ENCODE results near the gene TCHHL1.

TCHHL1 gene

DNA sequence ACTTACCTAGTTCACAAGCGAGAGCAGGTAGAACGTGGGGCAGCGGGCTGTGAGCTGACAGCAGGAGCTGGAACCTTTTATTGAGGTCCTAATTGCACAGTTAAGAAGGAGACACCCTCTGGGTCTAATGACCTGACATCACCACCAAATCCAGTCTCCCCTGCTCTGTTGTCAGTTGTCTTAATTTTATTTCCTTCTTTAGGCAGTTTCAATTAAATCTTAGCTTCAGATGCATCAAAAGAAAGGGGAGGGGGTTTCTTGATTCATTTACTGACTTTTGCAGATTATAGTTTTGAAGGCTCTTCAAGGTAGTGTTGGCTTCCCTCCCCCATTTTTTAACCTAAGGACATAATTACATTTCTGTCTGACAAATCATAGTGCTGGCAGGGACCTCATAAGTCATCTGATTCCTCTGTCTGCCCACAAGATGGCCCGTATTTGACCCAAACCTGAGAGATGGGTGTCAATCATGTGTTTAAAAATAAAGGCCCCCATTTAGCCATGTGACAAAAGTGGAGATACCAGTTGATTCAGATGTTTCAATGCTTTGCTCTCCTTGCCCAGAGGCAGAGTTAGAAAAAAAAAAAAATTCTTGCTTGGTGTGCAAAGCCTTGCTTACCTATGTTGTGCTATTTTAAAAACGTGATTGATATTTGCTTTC, at the start of gene TCHHL1:
TSS of gene TCHHL1 (minus strand) at position 51 of the 661 bp plus-strand sequence. CDS start 921 bp downstream, outside the sequence.
- DNase-seq (ENCODE audit: low spot score), result no peak

GRCh38 chr1:152137215-152137614, 48.4 kb upstream of the TCHHL1 start:
- DNase-seq (ENCODE audit: low spot score), result no peak

GRCh38 chr1:152130186-152130585, 41.3 kb upstream of the TCHHL1 start:
- no peak for DNase-seq (ENCODE audit: low spot score)

- no peak for DNase-seq (ENCODE audit: low spot score)
Measured at GRCh38 chr1:152127673-152128072, 38.8 kb upstream of the TCHHL1 start.

DNA sequence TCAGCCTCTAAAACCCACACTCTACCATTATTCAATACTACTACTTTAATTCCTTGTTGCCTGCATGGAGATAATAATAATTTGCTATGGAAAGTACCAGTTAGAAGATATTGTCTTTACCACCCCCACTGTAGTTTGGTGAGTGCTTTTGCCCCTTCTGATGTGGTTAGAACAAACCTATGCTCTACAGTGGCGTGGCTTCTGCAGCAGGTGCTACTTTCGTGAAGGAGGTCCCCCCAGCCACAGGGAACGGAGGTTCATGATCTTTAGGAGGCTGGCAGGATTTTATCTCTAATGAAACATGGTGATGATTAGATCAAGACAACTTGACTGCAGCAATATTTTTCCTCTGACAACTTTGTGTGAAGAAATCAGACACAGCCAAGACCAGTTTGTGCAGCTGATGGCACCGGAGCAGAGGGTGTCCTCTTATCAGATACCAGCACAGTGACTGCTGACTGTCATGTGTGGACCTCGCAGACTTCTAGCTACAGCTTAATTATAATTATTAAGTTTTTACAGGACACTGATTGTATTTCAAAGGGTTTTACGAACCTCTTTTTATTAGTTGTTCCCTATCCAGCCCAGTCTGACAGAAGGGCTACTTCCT, 37.1 kb upstream of the TCHHL1 start:
- no peak for DNase-seq (ENCODE audit: low spot score)

- no peak for DNase-seq (ENCODE audit: low spot score)
Measured at GRCh38 chr1:152118915-152119314, 30.1 kb upstream of the TCHHL1 start.

DNA sequence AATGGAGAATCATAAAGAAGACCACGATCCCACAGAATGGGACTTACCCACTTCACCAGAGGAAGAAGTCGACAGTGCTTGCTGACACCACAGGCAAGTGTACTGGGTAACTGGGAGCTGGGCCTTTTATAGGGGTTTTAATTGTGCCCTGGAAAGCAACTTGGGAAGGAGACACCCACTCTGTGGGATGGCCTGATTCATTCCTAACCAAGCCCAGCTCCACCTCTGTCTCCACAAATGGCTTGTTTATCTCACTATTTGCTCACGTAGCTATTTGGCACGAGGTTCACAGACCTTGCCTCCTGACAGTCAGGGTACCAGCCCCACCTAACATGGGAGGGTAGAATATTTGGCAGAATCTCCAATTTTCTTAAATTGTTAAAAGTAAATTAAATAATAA, 26.5 kb upstream of the TCHHL1 start, which contains the start of gene TCHH:
TSS of gene TCHH (minus strand) at position 101 of the 400 bp plus-strand sequence. CDS start 1,364 bp downstream, outside the sequence.
- DNase-seq (ENCODE audit: low spot score), result no peak

DNA sequence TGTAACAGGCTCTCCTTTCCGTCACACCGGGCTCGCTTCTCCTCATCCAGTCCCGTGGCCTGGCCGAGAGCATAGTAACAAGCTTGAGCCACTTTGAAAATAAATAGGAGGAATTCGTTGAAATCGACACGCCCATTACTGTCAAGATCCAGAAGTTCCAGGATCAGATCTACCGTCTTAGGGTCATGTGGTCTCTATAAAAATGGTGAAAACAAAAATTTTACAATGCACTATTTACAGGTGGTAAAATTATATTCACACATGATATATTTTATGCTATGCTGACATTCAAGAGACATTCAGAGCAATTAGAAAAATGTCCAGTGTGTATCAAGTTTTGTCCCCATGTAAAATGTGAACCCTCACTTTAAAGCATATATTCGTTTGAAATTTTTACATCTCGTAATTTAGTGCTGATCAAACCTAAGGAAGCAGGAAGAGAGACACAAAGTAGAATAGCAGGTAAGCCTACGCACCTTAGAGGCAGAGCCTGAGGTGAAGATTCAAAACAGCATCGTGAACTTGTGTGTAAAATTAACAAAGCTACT, 24.1 kb upstream of the TCHHL1 start:
- DNase-seq (ENCODE audit: low spot score), result no peak

DNA sequence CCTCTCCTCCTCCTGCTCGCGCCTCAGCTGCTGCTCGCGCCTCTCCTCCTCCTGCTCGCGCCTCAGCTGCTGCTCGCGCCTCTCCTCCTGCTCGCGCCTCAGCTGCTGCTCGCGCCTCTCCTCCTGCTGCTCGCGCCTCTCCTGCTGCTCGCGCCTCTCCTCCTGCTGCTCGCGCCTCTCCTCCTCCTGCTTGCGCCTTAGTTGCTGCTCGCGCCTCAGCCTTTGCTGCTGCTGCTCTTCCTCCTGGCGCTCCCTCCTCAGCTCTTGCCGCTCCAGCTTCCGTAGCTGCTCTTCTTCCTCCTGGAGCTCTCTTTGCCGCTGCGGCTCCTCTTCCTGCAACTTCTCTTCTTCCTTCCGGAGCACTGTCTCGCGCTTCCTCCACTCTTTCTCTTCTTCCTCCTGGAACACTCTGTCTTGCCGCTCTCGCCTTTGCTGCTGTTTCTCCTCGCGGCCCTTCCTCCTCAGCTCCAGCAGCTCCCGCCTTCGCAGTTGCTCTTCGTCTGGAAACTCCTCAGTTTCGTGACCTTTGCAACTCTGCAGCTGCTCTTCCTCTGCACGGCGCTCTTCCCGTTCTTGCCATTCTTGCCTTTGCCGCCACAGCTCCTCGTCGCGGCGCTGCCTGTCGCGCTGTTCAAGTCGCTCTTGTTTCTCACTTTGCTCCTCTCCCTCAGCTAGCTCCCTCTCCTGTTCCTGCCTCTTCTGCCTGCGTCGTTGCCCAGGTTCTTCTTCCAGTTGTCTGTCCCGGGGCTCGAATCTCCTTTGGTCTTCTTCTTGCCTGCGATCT, 23.4 kb upstream of the TCHHL1 start:
- no peak for DNase-seq (ENCODE audit: low spot score)

DNA sequence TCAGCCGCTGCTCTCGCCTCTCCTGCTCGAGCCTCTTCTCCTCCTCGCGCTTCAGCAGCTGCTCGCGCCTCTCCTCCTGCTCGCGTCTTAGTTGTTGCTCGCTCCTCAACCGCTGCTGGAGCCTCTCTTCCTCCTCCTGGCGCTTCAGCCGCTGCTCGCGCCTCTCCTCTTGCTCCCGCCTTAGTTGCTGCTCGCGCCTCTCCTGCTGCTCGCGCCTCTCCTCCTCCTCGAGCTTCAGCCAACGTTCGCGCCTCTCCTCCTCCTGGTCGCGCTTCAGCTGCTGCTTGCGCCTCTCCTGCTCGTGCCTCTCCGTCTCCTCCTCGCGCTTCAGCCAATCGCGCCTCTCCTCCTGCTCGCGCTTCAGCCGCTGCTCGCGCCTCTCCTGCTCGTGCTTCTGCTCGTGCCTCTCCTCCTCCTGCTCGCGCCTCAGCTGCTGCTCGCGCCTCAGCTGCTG, 22.7 kb upstream of the TCHHL1 start:
- DNase-seq (ENCODE audit: low spot score), result no peak

GRCh38 chr1:152110860-152111514, 22.1 kb upstream of the TCHHL1 start:
- peak; percentile 18 for DNase-seq (ENCODE audit: low spot score)

GRCh38 chr1:152110365-152110859, 21.5 kb upstream of the TCHHL1 start:
- DNase-seq (ENCODE audit: low spot score), result peak; percentile 25

GRCh38 chr1:152109998-152110294, 21.1 kb upstream of the TCHHL1 start:
- DNase-seq (ENCODE audit: low spot score), result no peak

DNA sequence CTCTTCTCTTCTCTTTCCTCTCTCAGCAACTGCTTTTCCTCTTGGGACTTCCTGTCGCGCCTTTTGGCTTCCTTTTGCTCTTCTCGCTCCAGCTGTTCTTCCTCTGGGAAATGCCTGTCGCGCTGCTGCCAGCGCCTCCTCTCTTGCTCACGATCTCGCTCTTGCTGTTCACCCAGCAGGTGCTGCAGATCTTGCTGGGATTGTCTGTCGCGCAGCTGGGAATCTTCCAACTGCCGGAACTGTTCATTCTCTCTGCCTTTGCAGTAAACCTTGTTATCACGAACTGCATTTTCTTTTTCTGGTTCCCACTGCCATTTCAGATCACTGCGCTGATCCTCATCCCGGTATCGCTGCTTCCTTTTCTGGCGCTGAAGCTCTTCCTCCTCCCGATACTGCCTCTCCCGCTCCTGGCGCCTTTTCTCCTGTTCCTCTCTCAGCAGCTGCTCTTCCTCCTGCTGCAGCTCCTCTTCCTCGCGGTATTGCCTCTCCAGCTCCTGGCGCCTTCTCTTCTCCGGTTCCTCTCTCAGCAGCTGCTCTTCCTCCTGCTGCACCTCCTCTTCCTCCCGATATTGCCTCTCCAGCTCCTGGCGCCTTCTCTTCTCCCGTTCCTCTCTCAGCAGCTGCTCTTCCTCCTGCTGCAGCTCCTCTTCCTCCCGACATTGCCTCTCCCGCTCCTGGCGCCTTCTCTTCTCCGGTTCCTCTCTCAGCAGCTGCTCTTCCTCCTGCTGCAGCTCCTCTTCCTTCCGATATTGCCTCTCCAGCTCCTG, 20.6 kb upstream of the TCHHL1 start:
- no peak for DNase-seq (ENCODE audit: low spot score)

- DNase-seq (ENCODE audit: low spot score), result no peak
Measured at GRCh38 chr1:152108882-152109222, 20.0 kb upstream of the TCHHL1 start.

DNA sequence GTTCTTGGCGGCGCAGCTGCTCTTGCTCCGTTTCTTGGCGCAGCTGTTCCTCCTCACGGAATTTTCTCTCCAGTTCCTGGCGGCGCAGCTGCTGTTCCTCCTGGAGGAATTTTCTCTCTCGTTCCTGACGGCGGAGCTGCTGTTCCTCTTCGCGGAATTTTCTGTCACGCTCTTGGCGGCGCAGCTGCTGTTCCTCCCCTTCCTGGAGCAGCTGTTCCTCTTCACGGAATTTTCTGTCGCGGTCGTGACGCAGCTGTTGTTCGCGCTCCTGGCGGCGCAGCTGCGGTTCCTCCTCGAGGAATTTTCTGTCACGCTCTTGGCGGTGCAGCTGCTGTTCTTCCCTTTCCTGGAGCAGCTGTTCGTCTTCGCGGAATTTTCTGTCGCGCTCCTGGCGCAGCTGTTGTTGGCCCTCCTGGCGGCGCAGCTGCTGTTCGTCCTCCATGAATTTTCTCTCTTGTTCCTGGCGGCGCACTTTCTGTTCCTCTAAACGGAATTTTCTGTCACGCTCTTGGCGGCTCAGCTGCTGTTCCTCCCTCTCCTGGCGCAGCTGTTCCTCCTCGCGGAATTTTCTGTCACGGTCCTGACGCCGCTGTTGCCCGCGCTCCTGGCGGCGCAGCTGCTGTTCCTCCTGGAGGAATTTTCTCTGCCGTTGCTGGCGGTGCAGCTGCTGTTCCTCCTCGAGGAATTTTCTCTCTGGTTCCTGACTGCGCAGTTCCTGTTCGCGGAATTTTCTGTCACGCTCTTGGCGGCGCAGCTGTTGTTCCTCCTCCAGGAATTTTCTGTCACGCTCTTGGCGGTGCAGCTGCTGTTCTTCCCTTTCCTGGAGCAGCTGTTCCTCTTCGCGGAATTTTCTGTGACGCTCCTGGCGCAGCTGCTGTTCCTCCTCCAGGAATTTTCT, 19.4 kb upstream of the TCHHL1 start:
- no peak for DNase-seq (ENCODE audit: low spot score)

DNA sequence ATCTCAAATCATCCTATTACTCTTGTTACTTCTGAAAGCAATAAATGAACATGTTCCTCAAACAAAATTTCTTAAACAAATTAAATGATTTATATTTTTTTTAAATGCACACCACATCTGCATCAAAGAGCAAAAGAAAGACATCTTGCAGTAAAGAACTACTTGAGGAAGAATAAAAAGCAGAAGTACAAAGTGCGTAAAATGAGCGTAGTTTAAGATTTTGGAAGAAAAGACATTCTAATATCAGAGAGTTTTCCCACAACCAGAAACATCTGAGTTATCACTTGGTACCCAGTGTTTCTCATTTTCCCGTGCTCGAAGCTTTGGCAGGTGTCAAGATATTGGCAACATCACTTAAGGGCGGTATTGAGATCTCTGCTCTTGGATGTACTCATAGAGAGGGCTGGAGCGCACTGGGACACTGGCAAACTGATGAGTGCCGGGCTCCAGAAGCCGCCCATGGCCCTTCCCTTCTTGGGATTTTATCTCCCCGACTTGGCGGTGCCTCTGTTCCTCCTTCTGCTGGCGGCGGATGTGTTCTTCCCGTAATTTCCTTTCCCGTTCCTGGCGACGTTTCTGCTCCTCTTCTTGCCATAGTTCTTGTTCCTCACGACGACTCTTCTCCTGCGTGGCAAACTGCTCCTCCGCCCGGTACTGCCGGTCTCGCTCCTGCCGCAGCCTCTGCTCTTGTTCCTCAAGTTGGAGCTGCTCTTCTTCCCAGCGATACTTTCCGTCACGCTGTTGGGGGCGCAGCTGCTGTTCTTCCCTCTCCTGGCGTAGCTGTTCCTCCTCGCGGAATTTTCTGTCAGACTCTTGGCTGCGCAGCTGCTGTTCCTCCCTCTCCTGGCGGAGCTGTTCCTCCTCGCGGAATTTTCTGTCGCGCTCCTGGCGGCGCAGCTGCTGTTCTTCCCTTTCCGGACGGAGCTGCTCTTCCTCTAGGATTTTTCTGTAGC, 18.4 kb upstream of the TCHHL1 start:
- DNase-seq (ENCODE audit: low spot score), result no peak

DNA sequence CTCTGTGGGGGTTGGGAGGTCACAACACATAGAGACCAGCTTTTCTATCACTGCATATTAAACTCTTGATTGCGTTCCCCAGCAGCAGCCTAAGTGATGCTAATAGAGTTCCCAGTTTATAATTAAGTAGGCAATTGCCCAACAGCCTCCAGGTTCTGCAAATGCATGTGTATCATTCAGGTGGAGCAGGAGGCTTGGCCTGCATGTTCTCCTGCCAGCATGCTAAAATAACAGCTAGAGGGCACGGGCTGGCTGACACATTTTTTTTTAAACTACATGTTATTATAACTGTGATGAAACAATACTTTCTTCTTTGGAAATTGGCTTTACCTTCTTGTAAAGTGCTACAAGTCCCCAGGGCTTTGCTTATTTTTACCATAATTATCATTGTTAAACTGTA, 16.0 kb upstream of the TCHHL1 start:
- no peak for DNase-seq (ENCODE audit: low spot score)

DNA sequence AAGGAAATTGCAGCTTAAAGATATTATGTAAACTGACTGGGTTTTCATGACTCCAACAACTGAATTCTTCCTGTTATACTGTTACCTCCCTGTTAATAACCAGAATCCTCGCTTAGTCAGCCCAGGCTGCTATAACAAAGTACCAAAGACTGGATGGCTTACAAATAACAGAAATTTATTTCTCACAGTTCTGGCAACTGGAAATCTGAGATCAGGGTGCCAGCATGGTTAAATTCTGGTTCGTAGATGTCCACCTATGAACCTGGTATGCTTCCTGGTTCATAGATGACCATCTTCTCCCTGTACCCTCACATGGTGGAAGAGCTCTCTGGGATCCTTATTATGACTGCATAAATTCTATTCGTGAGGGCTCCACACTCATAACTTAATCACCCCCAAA, 8.1 kb upstream of the TCHHL1 start:
- DNase-seq (ENCODE audit: low spot score), result no peak

All from AG08396 (cell line).